ENCODE measurements around the gene DNAJB6.

- no peak for TF ChIP-seq CTCF (conservative IDR thresholded peaks at IDR 0.05)
- TF ChIP-seq ZFX (IDR thresholded peaks at IDR 0.05): no peak
These were observed 41.5 kb upstream of the DNAJB6 start for GRCh38 chr7:157295338-157295737.

All from C4-2B (cell line).